ENCODE data around the gene SDK1.
"Not testable (repeated sequence)": the region's sequence is repeated elsewhere in the genome, so short reads cannot be mapped to it uniquely, and the experiment has no call there.

The SDK1 gene

GRCh38 chr7:4207011-4207410 is 906.0 kb downstream of the SDK1 start:
- DNase-seq (ENCODE audit: low read depth): no peak

GRCh38 chr7:4208086-4208485 is 907.0 kb downstream of the SDK1 start:
- DNase-seq (ENCODE audit: low read depth): no peak

GRCh38 chr7:4208586-4208985 is 907.5 kb downstream of the SDK1 start:
- no peak for DNase-seq (ENCODE audit: low read depth)

GRCh38 chr7:4209126-4209525 is 908.1 kb downstream of the SDK1 start:
- no peak for DNase-seq (ENCODE audit: low read depth)

GRCh38 chr7:4209966-4210365 is 908.9 kb downstream of the SDK1 start:
- DNase-seq (ENCODE audit: low read depth): no peak

GRCh38 chr7:4210821-4211220 is 909.8 kb downstream of the SDK1 start:
- DNase-seq (ENCODE audit: low read depth): no peak

GRCh38 chr7:4211261-4211660 is 910.2 kb downstream of the SDK1 start:
- no peak for DNase-seq (ENCODE audit: low read depth)

GRCh38 chr7:4212376-4212775 is 911.3 kb downstream of the SDK1 start:
- no peak for DNase-seq (ENCODE audit: low read depth)

GRCh38 chr7:4214291-4215155 is 913.5 kb downstream of the SDK1 start:
- no peak for DNase-seq (ENCODE audit: low read depth)

GRCh38 chr7:4215176-4215720 is 914.2 kb downstream of the SDK1 start:
- no peak for DNase-seq (ENCODE audit: low read depth)

- DNase-seq (ENCODE audit: low read depth): no peak
Measured at GRCh38 chr7:4216016-4216415, 915.0 kb downstream of the SDK1 start.

GRCh38 chr7:4217126-4217660 is 916.1 kb downstream of the SDK1 start:
- not testable (repeated sequence) for DNase-seq (ENCODE audit: low read depth)

GRCh38 chr7:4218481-4218880 is 917.4 kb downstream of the SDK1 start:
- no peak for DNase-seq (ENCODE audit: low read depth)

- DNase-seq (ENCODE audit: low read depth): no peak
Measured at GRCh38 chr7:4220011-4220410, 919.0 kb downstream of the SDK1 start.

GRCh38 chr7:4221043-4221442 is 920.0 kb downstream of the SDK1 start:
- DNase-seq (ENCODE audit: low read depth): no peak

- DNase-seq (ENCODE audit: low read depth): no peak
Measured at GRCh38 chr7:4222676-4223075, 921.6 kb downstream of the SDK1 start.

GRCh38 chr7:4225361-4225771 is 924.3 kb downstream of the SDK1 start:
- DNase-seq (ENCODE audit: low read depth): no peak

- DNase-seq (ENCODE audit: low read depth): no peak
Measured at GRCh38 chr7:4225881-4226523, 925.0 kb downstream of the SDK1 start.

GRCh38 chr7:4226524-4226882 is 925.5 kb downstream of the SDK1 start:
- DNase-seq (ENCODE audit: low read depth): no peak

GRCh38 chr7:4227105-4228010 is 926.3 kb downstream of the SDK1 start:
- no peak for DNase-seq (ENCODE audit: low read depth)

- DNase-seq (ENCODE audit: low read depth): no peak
Measured at GRCh38 chr7:4230352-4230751, 929.3 kb downstream of the SDK1 start.

- no peak for DNase-seq (ENCODE audit: low read depth)
Measured at GRCh38 chr7:4233146-4233545, 932.1 kb downstream of the SDK1 start.
